H1 (cell line): ENCODE measurements around the gene SRSF7. TPM values are rescaled to one million over a fixed set of nuclear protein-coding genes. Genes with fewer than 3 reads are reported as not detected.
A peak's percentile ranks its signal among the peaks of the same experiment; 100 is the strongest.

Experiments used
- ASH2L ChIP-seq: fragments of 200-600, 300-600 bp; sonication (generic); IDR thresholded peaks from one replicate; pipeline ENCODE4 v1.7.1; 2017; ENCODE audit warnings: low read length
- BACH1 ChIP-seq: IDR thresholded peaks from 2 replicates; pipeline ENCODE4 v1.6.1; 2012; ENCODE audit warnings: low read length, improper control_type of control experiment
- CBX5 ChIP-seq: fragments of 300-800, 300-1000 bp; sonication (generic); IDR thresholded peaks from 2 replicates; pipeline ENCODE4 v1.7.1; 2016; ENCODE audit warnings: antibody characterized with exemption, low read length, low read depth
- CBX8 ChIP-seq: fragments of 300-800, 300-1000 bp; sonication (generic); IDR thresholded peaks from 2 replicates; pipeline ENCODE4 v1.7.1; 2016; ENCODE audit warnings: low read depth, low read length, borderline replicate concordance
- CHD1 ChIP-seq: IDR thresholded peaks from 2 replicates; pipeline ENCODE4 v1.6.1; 2012; ENCODE audit warnings: low read depth, low read length, improper control_type of control experiment
- EGR1 ChIP-seq: IDR thresholded peaks from 2 replicates; pipeline ENCODE4 v1.6.1; 2011; ENCODE audit warnings: low read depth, low read length, borderline replicate concordance
- EP300 ChIP-seq, 2 experiments: IDR thresholded peaks; 1 replicate in 1 of 2; 2 replicates in 1 of 2; pipeline ENCODE4 v1.6.1; 2011 to 2012; ENCODE audit warnings: low read depth in 2 of 2, low read length in 2 of 2, mild to moderate bottlenecking in 2 of 2, borderline replicate concordance in 1 of 2, inconsistent platforms in 1 of 2, moderate library complexity in 1 of 2
- EZH2 ChIP-seq: fragments of 200-600 bp; sonication (generic); IDR thresholded peaks from 2 replicates; pipeline ENCODE4 v1.7.1; 2012; ENCODE audit warnings: low read depth, mild to moderate bottlenecking, moderate library complexity, low read length, inconsistent platforms; ENCODE audit not compliant: severe bottlenecking
- HDAC2 ChIP-seq, 2 experiments: fragments of 300-600 bp in 1 of 2; sonication (generic) in 1 of 2; IDR thresholded peaks; 2 replicates each; pipeline ENCODE4 v1.6.1; 2011 to 2012; ENCODE audit warnings: low read depth in 2 of 2, low read length in 2 of 2, mild to moderate bottlenecking in 2 of 2, moderate library complexity in 2 of 2, borderline replicate concordance in 1 of 2, inconsistent platforms in 1 of 2
- KDM1A ChIP-seq: fragments of 200-600, 300-600 bp; sonication (generic); IDR thresholded peaks from 2 replicates; pipeline ENCODE4 v1.7.1; 2016; ENCODE audit warnings: mild to moderate bottlenecking, low read length, borderline replicate concordance
- MAFK ChIP-seq: IDR thresholded peaks from 2 replicates; pipeline ENCODE4 v1.6.1; 2012; ENCODE audit warnings: low read depth, mild to moderate bottlenecking, improper control_type of control experiment, low read length
- MAX ChIP-seq: IDR thresholded peaks from 2 replicates; pipeline ENCODE4 v1.6.1; 2012; ENCODE audit warnings: inconsistent platforms
- NRF1 ChIP-seq: IDR thresholded peaks from 2 replicates; pipeline ENCODE4 v1.6.1; 2011; ENCODE audit warnings: mild to moderate bottlenecking, low read depth, low read length, improper control_type of control experiment
- POLR2AphosphoS5 ChIP-seq: IDR thresholded peaks from 2 replicates; pipeline ENCODE4 v1.6.1; 2011; ENCODE audit warnings: low read depth, low read length
- SIN3A ChIP-seq, 2 experiments: IDR thresholded peaks in 1 of 2; conservative IDR thresholded peaks in 1 of 2; 2 replicates each; pipeline ENCODE4 v1.6.1; 2011 to 2012; ENCODE audit warnings: low read length in 2 of 2, improper control_type of control experiment in 1 of 2, low read depth in 1 of 2, mild to moderate bottlenecking in 1 of 2
- SIRT6 ChIP-seq: IDR thresholded peaks from one replicate; pipeline ENCODE4 v1.7.1; 2012; ENCODE audit warnings: low read length, inconsistent platforms
- SP1 ChIP-seq: IDR thresholded peaks from 2 replicates; pipeline ENCODE4 v1.6.1; 2011; ENCODE audit warnings: low read depth, low read length
- SP4 ChIP-seq: IDR thresholded peaks from 2 replicates; pipeline ENCODE4 v1.6.1; 2012; ENCODE audit warnings: low read length, inconsistent platforms
- SRF ChIP-seq: IDR thresholded peaks from 2 replicates; pipeline ENCODE4 v1.6.1; 2011; ENCODE audit warnings: mild to moderate bottlenecking, low read depth, low read length, moderate library complexity
- TAF7 ChIP-seq: optimal IDR thresholded peaks from 2 replicates; pipeline ENCODE3; 2011; ENCODE audit warnings: low read depth, mild to moderate bottlenecking, inconsistent platforms, low read length, moderate library complexity, borderline replicate concordance
- TCF12 ChIP-seq: IDR thresholded peaks from 2 replicates; pipeline ENCODE4 v1.6.1; 2011; ENCODE audit warnings: low read depth, mild to moderate bottlenecking, low read length
- USF2 ChIP-seq: IDR thresholded peaks from 2 replicates; pipeline ENCODE4 v1.6.1; 2011; ENCODE audit warnings: low read length, improper control_type of control experiment
- YY1 ChIP-seq: IDR thresholded peaks from 2 replicates; pipeline ENCODE4 v1.6.1; 2011; ENCODE audit warnings: low read depth, mild to moderate bottlenecking, low read length
- polyA plus RNA-seq, 7 experiments: library from polyadenylated mRNA; depleted of rRNA in 3 of 7; stranded (reverse) in 5 of 7; unstranded in 2 of 7; fragments of >200 nt in 5 of 7; fragments of 200-250 nt in 2 of 7; gene quantifications; 1 replicate in 5 of 7; 2 replicates in 1 of 7; 4 replicates in 1 of 7; pipeline versions ENCODE4 v1.2.1 to v1.2.3, GENCODE V29; 2011 to 2013; ENCODE audit warnings: missing spikeins in 2 of 7, mixed read lengths in 2 of 7
- total RNA-seq: library from RNA; stranded (reverse); fragmentation: NEBNext Ultra II Directional; extraction: Animal tissue kit (Norgen Biotek cat#: 25700); gene quantifications from 2 replicates; pipeline ENCODE4 v1.2.1, GENCODE V29; 2021

SRSF7 gene
- total and polyA plus RNA-seq, 2 of the 8 experiments (the other 6 are each of a cell fraction or from before 2014, with no cell fraction given), result 370 to 415 TPM

GRCh38 chr2:38750891-38751595 lies at the start of gene SRSF7 (continued):
- TF ChIP-seq EP300 (IDR thresholded peaks at IDR 0.05; ENCODE audit: borderline replicate concordance in 1 of 2, low read depth in 2 of 2, low read length in 2 of 2) (0 out of 3 replicates have a peak, but pooled peaks of 1 of the 2 experiments have one; percentile 63), EZH2 (no peak), NRF1 (peak; percentile 70), CBX5 (no peak), CBX8 (no peak), POLR2AphosphoS5 (peak; percentile 100), CHD1 (no peak; the same call in none of the 2 replicates), SP1 (peak; percentile 82), USF2 (no peak), ASH2L (peak; percentile 57), KDM1A (no peak), BACH1 (no peak), YY1 (peak; percentile 92), MAFK (no peak), EGR1 (peak; percentile 63; the same call in 1 of the 2 replicates), SRF (no peak), SP4 (peak; percentile 51; the same call in 1 of the 2 replicates), SIRT6 (peak; percentile 91), MAX (peak; percentile 91), TAF7 (peak; percentile 100), TCF12 (0 out of 2 replicates have a peak, but pooled peaks have one; percentile 42), HDAC2 (IDR thresholded peaks at IDR 0.05; ENCODE audit: borderline replicate concordance in 1 of 2, low read depth in 2 of 2, low read length in 2 of 2) (0 out of 4 replicates have a peak, but pooled peaks of 1 of the 2 experiments have one; percentile 64), SIN3A (conservative IDR thresholded peaks at IDR 0.05 in 1 of 2, IDR thresholded peaks at IDR 0.05 in 1 of 2; ENCODE audit: low read depth in 1 of 2, low read length in 2 of 2) (peak; percentile 92 to 96)
